ENCODE measurements around the gene RRM1.

RRM1 gene

GRCh38 chr11:4087551-4087950 is 7.0 kb upstream of the RRM1 start:
- H3K4me3 ChIP-seq (ENCODE audit: low read depth, low read length) = no peak overlapping the region
- no peak for DNase-seq (ENCODE audit: low read depth)
- no peak for TF ChIP-seq CTCF (IDR thresholded peaks at IDR 0.05; ENCODE audit: insufficient read depth, low read depth, low read length, missing control alignments)

GRCh38 chr11:4090258-4090657 is 4.3 kb upstream of the RRM1 start:
- H3K4me3 ChIP-seq (ENCODE audit: low read depth, low read length) = no peak overlapping the region
- TF ChIP-seq CTCF (IDR thresholded peaks at IDR 0.05; ENCODE audit: insufficient read depth, low read depth, low read length, missing control alignments) = no peak
- no peak for DNase-seq (ENCODE audit: low read depth)

- no peak overlapping the region for H3K4me3 ChIP-seq (ENCODE audit: low read depth, low read length)
- no peak for TF ChIP-seq CTCF (IDR thresholded peaks at IDR 0.05; ENCODE audit: insufficient read depth, low read depth, low read length, missing control alignments)
- peak; percentile 43 for DNase-seq (ENCODE audit: low read depth)
These were observed 2.6 kb upstream of the RRM1 start for GRCh38 chr11:4092026-4092425.

- H3K4me3 ChIP-seq (ENCODE audit: low read depth, low read length) = peak overlapping the region; percentile 98
- no peak for TF ChIP-seq CTCF (IDR thresholded peaks at IDR 0.05; ENCODE audit: insufficient read depth, low read depth, low read length, missing control alignments)
- DNase-seq (ENCODE audit: low read depth) = no peak
These were observed 866 bp upstream of the RRM1 start for GRCh38 chr11:4093519-4094347.

GRCh38 chr11:4095509-4096230 is 1.1 kb downstream of the RRM1 start:
- DNase-seq (ENCODE audit: low read depth) = peak; percentile 35
- peak overlapping the region; percentile 98 for H3K4me3 ChIP-seq (ENCODE audit: low read depth, low read length)
- no peak for TF ChIP-seq CTCF (IDR thresholded peaks at IDR 0.05; ENCODE audit: insufficient read depth, low read depth, low read length, missing control alignments)

- no peak for TF ChIP-seq CTCF (IDR thresholded peaks at IDR 0.05; ENCODE audit: insufficient read depth, low read depth, low read length, missing control alignments)
- no peak for DNase-seq (ENCODE audit: low read depth)
- no peak overlapping the region for H3K4me3 ChIP-seq (ENCODE audit: low read depth, low read length)
These were observed 3.5 kb downstream of the RRM1 start for GRCh38 chr11:4098026-4098621.
